HG02970 (cell line): ENCODE measurements around the gene PDE6H.

Experiments
- ATAC-seq: cut with Tn5 transposase; IDR thresholded peaks from one replicate; pipeline ENCODE4 v1.9.1; 2021; ENCODE audit warnings: mild to moderate bottlenecking, moderate library complexity, moderate number of reproducible peaks; ENCODE audit not compliant: unreplicated experiment, low FRiP score

Gene PDE6H

GRCh38 chr12:14965221-14965620 lies 7.6 kb upstream of the PDE6H start:
- no peak for ATAC-seq

DNA sequence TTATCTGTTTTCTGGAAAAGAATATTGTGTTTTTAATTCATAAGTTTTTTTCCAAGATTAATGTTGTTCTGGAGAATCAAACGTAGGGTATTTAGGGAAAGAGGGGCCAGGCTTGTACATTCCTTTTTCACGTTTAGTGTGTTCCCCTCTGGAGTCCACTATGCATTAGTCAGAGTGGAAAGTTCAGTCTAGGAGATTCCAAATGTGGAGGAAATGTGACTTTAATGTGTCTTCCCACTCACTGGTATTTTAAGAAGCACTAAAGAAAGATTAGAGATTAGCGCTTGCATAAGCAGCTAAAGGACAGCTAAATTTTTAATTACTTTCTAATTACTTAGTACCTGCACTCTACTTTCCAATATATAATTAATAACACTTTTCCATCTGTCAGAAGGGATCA lies 4.4 kb upstream of the PDE6H start:
- ATAC-seq = no peak

DNA sequence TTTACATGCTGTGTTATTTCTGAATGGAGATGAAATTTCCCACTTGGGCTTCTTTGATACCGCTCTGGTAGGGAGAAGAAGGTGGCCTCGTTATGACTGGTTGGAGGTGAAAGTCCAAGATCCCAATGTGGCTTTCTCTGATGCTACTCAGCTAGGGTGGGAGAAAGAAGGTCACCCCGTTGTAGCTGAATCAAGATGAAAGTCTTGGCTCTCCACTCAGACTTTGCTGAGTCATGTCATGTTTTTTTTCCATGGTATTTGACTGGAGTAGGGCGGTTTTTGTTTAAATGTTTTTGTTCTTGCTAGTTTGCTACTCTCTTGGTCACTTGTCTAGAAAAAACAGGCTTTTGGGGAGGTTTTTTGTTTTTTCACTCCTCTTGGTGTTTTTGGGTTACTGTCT lies 2.4 kb upstream of the PDE6H start:
- ATAC-seq = no peak

DNA sequence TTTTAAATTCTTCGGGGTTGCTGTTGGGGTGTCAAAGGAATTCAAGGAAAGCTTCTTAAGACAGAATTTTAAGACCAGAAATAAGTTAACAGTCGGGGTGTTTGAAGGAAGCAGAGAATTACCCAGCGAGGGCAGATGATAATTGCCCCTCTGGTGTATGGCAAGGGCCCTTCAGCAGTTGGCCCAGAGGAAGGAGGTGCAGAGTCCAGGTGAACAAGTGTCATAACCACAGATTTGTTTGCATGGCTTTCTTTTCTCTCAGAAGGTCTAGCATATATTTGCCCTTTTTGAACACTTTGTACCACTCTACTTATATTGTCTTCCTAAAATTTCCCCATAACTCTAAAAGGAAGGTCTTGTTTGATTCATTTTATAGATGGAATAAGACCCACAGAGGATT lies 1.8 kb downstream of the PDE6H start:
- no peak for ATAC-seq

GRCh38 chr12:14975457-14975856 lies 2.6 kb downstream of the PDE6H start:
- ATAC-seq = no peak

DNA sequence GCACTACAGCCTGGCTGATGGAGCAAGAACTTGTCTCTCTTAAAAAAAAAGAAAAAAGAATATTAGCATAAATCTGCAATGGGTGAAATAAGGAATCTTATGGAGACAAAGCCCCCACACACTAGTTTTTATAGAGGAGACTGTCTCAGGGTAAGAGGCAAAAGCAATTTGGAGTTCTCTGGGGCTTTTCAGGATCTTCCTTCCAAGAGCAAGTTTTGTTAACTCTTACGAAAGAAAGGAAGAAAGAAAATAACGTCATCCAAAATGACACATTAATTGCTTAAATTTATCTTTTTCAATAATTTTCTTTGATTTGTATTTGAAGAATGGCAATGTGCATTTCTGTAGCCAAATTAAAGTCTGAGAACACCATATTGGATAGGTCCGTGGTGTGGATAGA lies 3.8 kb downstream of the PDE6H start:
- no peak for ATAC-seq

- no peak for ATAC-seq
Measured at GRCh38 chr12:14979468-14979867, 6.6 kb downstream of the PDE6H start.

DNA sequence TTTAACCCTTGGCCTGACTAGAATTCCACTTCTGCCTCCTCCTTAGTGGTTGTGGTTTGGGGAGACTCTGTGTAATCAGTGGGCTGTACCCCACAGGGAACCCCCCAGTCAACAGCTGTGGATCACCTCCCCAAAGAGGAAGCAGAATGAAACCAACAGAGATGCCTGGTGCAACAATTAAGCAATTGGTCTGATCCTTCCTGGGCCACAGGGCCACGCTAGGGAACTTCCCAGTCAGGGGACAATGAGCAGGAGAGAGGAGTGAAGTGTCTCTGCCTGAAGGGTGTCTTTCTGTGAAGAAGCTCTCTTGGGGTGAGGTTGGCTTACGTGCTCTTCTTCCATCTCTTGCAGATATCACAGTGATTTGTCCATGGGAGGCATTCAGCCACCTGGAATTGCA lies 8.2 kb downstream of the PDE6H start:
- ATAC-seq = no peak

GRCh38 chr12:14982562-14982961 lies 9.7 kb downstream of the PDE6H start:
- ATAC-seq = no peak

- no peak for ATAC-seq
Measured at GRCh38 chr12:14982991-14983390, 10.1 kb downstream of the PDE6H start.

GRCh38 chr12:14984036-14984435 lies 11.2 kb downstream of the PDE6H start:
- ATAC-seq = no peak

- no peak for ATAC-seq
Measured at GRCh38 chr12:14984766-14985285, 12.0 kb downstream of the PDE6H start.

DNA sequence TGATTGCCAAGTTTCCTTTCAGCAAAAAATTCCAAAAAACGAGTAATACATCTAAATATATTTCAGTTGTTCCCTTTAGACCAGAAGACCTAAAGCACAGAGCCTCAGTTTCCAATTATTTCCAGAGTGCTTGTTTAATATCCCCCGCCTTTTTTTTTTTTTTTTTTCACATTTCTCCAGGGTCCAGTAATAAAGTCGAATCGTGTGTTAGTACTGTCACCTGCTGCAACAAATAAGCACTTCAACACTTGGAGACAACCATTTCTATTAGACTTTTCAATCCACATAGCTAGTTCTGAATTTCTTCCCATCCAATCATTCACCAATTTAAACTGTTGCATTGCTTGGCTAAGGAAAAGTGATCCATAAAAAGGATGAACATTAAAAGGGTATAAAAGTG lies 13.6 kb downstream of the PDE6H start:
- ATAC-seq = no peak

DNA sequence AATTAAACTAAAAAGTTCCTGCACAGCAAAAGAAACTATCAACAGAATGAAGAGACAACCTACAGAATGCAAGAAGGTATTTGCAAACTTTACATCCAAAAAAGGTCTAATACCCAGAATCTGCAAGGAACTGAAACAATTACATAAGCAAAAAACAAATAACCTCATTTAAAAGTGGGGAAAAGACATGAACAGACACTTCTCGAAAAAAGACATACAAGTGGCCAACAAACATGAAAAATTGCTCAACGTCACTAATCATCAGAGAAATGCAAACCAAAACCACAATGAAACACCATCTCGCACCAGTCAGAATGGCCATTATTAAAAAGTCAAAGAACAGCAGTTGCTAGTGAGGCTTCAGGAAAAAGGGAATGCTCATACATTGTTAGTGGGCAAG lies 15.2 kb downstream of the PDE6H start:
- ATAC-seq = no peak

GRCh38 chr12:14989790-14990189 lies 16.9 kb downstream of the PDE6H start:
- no peak for ATAC-seq

- no peak for ATAC-seq
Measured at GRCh38 chr12:14991069-14991468, 18.2 kb downstream of the PDE6H start.

- ATAC-seq = no peak
Measured at GRCh38 chr12:14992673-14993072, 19.8 kb downstream of the PDE6H start.

GRCh38 chr12:14993117-14993516 lies 20.3 kb downstream of the PDE6H start:
- ATAC-seq = no peak

DNA sequence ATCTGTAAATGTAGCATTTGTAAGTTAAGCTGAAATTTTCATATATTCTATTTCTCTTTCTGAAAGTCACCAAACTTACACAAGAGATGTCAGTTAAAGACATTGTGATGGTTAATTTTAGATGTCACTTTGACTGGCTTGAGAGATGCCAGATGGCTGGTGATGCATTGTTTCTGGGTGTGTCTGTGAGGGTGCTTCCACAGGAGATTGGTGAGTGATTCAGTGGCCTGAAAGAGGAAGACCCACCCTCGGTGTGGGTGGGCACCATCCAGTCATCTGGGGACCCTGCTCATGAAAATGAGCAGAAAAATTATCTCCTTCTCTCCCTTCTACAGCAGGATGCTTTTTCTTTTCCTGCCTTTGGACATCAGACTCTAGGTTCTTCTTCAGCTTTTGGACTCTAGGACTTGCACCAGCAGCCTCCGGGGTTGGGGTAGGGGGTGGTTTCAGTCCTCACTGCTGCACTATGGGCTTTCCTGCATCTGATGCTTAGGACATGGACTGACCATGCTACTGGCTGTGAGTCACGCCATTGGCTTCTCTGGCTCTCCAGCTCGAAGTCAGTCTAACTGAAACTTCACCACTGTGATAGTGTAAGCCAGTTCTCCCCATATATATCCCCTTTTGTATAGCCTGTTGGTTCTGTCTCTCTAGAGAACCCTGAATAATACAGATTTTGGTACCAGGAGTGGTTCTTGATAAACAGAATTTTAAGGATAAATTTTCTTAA lies 20.9 kb downstream of the PDE6H start:
- no peak for ATAC-seq

- ATAC-seq = no peak
Measured at GRCh38 chr12:14994610-14995009, 21.8 kb downstream of the PDE6H start.

DNA sequence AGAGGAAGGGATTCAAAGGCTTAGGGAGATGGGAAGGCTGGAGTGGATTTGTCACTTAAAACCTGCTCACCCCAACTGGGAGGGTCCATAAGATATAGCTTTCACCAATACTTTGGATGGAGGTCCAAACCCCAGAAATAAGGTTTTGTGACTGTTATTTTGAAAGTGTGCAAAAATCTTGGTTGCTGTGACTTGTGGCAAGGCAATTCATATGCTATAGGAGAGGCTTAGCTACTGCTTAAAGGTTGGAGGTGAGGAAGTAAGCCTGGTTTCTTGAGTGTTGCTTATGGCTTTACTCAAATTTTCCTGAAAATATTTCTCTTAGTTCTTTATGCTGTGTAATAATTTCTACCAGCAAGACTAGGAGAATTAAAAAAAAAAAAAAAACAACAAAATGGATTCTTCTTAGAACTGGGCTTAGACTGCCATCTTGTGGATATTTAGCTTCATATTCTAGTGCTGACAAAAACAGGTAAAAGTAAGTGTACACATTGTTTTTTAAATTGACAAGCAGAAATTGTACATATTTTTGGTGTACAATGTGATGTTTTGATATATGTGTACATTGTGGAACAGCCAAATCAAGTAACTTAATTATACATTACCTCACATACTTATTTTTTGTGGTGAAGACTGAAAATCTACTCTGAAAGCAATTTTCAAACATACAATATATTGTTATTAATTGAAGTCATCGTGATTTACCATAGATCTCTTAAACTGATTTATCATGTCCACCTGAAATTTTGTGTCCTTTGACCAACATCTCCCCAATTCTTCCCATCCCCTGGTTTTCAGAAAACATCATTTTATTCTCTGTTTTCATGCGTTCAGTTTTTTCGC lies 23.0 kb downstream of the PDE6H start:
- no peak for ATAC-seq

DNA sequence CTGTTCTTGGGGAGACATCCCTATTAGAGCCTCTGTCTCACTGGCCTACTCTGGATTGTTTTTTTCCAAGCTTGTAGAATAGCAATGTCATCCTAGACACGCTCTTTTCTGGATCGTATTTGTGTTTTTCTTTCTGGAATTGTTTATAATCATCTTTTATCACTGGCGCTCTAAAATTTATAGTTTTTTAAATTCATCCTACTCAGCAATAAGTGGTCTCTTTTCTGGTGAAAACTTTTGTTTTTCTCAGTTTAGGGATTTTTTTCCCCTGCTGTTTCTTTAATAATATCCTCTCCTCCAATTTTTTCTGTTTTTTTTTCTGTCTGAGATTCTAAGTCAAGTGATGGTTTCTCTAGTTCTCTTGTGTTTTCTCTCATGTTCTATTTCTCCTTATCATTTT lies 25.2 kb downstream of the PDE6H start:
- no peak for ATAC-seq
